Measurements from ENCODE around the gene ZBTB1.

- TF ChIP-seq EZH2 (IDR thresholded peaks at IDR 0.05) (no peak), EZH2phosphoT487 (IDR thresholded peaks at IDR 0.05) (no peak)
- TF ChIP-seq, protein P1, sequence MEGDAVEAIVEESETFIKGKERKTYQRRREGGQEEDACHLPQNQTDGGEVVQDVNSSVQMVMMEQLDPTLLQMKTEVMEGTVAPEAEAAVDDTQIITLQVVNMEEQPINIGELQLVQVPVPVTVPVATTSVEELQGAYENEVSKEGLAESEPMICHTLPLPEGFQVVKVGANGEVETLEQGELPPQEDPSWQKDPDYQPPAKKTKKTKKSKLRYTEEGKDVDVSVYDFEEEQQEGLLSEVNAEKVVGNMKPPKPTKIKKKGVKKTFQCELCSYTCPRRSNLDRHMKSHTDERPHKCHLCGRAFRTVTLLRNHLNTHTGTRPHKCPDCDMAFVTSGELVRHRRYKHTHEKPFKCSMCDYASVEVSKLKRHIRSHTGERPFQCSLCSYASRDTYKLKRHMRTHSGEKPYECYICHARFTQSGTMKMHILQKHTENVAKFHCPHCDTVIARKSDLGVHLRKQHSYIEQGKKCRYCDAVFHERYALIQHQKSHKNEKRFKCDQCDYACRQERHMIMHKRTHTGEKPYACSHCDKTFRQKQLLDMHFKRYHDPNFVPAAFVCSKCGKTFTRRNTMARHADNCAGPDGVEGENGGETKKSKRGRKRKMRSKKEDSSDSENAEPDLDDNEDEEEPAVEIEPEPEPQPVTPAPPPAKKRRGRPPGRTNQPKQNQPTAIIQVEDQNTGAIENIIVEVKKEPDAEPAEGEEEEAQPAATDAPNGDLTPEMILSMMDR (IDR thresholded peaks at IDR 0.05), result peak; percentile 4
Observed at GRCh38 chr14:64465191-64465822, 39.3 kb upstream of the ZBTB1 start, which contains the start of gene AKAP5.
